A673 (cell line): ENCODE measurements around the gene DACT1. TPM values are rescaled to one million over a fixed set of nuclear protein-coding genes. Genes with fewer than 3 reads are reported as not detected.

Experiments used
- BruUV-seq: library from RNA; stranded (reverse); fragments of 400-500 nt; replicated peaks from 2 replicates; lab custom pipeline; 2021; lab: Mats Ljungman, UMichigan
- CTCF ChIA-PET: fragments of 300-600 bp; sonication (Branson Sonifier 250); formaldehyde crosslinking; loops from one replicate; lab custom pipeline; 2022; ENCODE audit warnings: antibody characterized with exemption; lab: Charles Lee
- POLR2A ChIA-PET: fragments of 300-600 bp; sonication (Branson Sonifier 250); formaldehyde crosslinking; loops from one replicate; lab custom pipeline; 2022; ENCODE audit warnings: antibody characterized with exemption; ENCODE audit not compliant: low non-redundant PET; lab: Charles Lee
- DNase-seq: peaks from one replicate; pipeline ENCODE4 v3.0.0-alpha.2; 2015; ENCODE audit warnings: low spot score
- H3K27ac ChIP-seq: fragments of 200-600 bp; sonication (generic); 2 replicates; pipeline ENCODE4 v1.5.1; 2016; ENCODE audit warnings: mixed run types, low read depth, mild to moderate bottlenecking, mixed read lengths, antibody characterized with exemption, low read length; ENCODE audit not compliant: poor library complexity, severe bottlenecking
- H3K27me3 ChIP-seq: fragments of 200-600 bp; sonication (generic); replicated peaks from 2 replicates; pipeline ENCODE4 v1.6.1; 2017; ENCODE audit warnings: mixed run types, low read depth, mild to moderate bottlenecking, mixed read lengths, antibody characterized with exemption, low read length; ENCODE audit not compliant: insufficient read depth, poor library complexity
- H3K36me3 ChIP-seq: fragments of 200-600 bp; sonication (generic); 2 replicates; pipeline ENCODE4 v1.6.1; 2016; ENCODE audit warnings: mixed run types, mild to moderate bottlenecking, mixed read lengths, antibody characterized with exemption, low read length; ENCODE audit not compliant: insufficient read depth, poor library complexity, severe bottlenecking
- H3K4me1 ChIP-seq: fragments of 200-600 bp; sonication (generic); 2 replicates; pipeline ENCODE4 v1.6.1; 2017; ENCODE audit warnings: mixed run types, mild to moderate bottlenecking, mixed read lengths, antibody characterized with exemption, low read length; ENCODE audit not compliant: insufficient read depth, poor library complexity, severe bottlenecking
- H3K4me3 ChIP-seq: fragments of 200-600 bp; sonication (generic); 2 replicates; pipeline ENCODE4 v1.5.1; 2016; ENCODE audit warnings: low read depth, mixed run types, mild to moderate bottlenecking, mixed read lengths, low read length; ENCODE audit not compliant: poor library complexity, severe bottlenecking
- H3K9me3 ChIP-seq: fragments of 200-600 bp; sonication (generic); 2 replicates; pipeline ENCODE4 v1.6.1; 2016; ENCODE audit warnings: mixed run types, low read depth, mild to moderate bottlenecking, mixed read lengths, antibody characterized with exemption, low read length; ENCODE audit not compliant: poor library complexity, severe bottlenecking
- EZH2 ChIP-seq: fragments of 200-600 bp; sonication (generic); IDR thresholded peaks from 2 replicates; pipeline ENCODE4 v1.6.1; 2017; ENCODE audit warnings: borderline replicate concordance, low read depth, mild to moderate bottlenecking, mixed read lengths, antibody characterized with exemption, low read length; ENCODE audit not compliant: poor library complexity, severe bottlenecking
- intact Hi-C: fragments of 100-400 bp; cut with micrococcal nuclease; formaldehyde crosslinking; loops from one replicate; pipeline ENCODE4 v1.10.0; 2022; ENCODE audit not compliant: unreplicated experiment
- total RNA-seq: library from RNA; stranded (reverse); gene quantifications from 2 replicates; pipeline ENCODE4 v1.2.3, GENCODE V29; 2021
- TF ChIP-seq, protein P1 (sequence below): fragments of 300-800, 200-600 bp; sonication (generic); conservative IDR thresholded peaks from 2 replicates; pipeline ENCODE4 v1.5.1; 2017; ENCODE audit warnings: low read depth, mild to moderate bottlenecking, antibody characterized with exemption, low read length, moderate library complexity, mixed read lengths

Gene DACT1
- total RNA-seq, 1 experiment from 2014 or later = 5.1 TPM

GRCh38 chr14:58597041-58597440 lies 40.7 kb upstream of the DACT1 start:
- ChIA-PET POLR2A (no interaction called here), CTCF (no interaction called here)
- BruUV-seq = no TSS peak
- Histone ChIP-seq H3K4me1 (no peaks in the 10 kb centered on the region), H3K36me3 (no peaks in the 10 kb centered on the region), H3K27ac (no peak overlapping the region), H3K4me3 (no peak overlapping the region), H3K9me3 (no peaks in the 10 kb centered on the region), H3K27me3 (no peaks in the 10 kb centered on the region)
- TF ChIP-seq EZH2 = no peak
- TF ChIP-seq, protein P1, sequence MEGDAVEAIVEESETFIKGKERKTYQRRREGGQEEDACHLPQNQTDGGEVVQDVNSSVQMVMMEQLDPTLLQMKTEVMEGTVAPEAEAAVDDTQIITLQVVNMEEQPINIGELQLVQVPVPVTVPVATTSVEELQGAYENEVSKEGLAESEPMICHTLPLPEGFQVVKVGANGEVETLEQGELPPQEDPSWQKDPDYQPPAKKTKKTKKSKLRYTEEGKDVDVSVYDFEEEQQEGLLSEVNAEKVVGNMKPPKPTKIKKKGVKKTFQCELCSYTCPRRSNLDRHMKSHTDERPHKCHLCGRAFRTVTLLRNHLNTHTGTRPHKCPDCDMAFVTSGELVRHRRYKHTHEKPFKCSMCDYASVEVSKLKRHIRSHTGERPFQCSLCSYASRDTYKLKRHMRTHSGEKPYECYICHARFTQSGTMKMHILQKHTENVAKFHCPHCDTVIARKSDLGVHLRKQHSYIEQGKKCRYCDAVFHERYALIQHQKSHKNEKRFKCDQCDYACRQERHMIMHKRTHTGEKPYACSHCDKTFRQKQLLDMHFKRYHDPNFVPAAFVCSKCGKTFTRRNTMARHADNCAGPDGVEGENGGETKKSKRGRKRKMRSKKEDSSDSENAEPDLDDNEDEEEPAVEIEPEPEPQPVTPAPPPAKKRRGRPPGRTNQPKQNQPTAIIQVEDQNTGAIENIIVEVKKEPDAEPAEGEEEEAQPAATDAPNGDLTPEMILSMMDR = no peak
- intact Hi-C loops = no loop called here
- no peak for DNase-seq

- ChIA-PET POLR2A (no interaction called here), CTCF (no interaction called here)
- no peaks in the 10 kb centered on the region for H3K27me3 ChIP-seq
- no peaks in the 10 kb centered on the region for H3K9me3 ChIP-seq
- no peaks in the 10 kb centered on the region for H3K4me1 ChIP-seq
- H3K4me3 ChIP-seq = no peak overlapping the region
- TF ChIP-seq, protein P1 = no peak
- TF ChIP-seq EZH2 = no peak
- H3K27ac ChIP-seq = no peak overlapping the region
- no TSS peak for BruUV-seq
- H3K36me3 ChIP-seq = no peaks in the 10 kb centered on the region
- intact Hi-C loops = no loop called here
- no peak for DNase-seq
These were observed 39.5 kb upstream of the DACT1 start for GRCh38 chr14:58598028-58598803.

DNA sequence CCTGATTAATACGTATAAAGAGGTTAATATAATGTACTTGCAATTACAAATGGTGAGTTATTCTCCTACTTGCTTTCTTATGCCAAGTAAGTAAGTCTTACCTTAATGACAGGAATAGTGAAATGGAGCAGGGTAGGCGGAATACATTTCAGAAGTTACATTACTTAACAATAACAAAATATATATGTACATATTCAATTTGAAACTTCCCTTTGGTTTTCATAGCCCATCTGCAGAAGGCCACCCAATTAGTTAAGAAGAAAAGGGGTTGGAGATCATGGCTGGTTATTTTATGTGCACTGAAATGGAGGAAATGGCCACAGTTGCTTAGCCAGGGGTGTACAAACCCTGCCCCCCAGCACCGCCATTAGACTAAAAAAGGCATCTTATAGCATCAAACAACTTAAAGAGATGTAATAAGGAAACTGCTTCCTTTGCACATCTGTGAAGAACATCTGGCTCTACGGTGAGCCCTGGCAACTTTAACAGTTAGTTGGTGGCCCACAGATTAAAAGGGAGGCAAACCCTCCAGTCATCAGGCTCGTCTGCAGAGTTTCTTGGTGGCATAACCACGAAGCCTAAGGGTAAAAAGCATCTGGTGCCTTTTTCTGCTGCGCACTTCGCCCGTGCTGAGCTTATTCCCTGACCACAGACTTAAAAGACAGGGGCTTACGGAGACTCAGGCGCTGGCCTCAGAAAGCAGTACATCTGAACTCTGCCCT lies 38.8 kb upstream of the DACT1 start:
- no peak overlapping the region for H3K27ac ChIP-seq
- H3K4me3 ChIP-seq = no peak overlapping the region
- ChIA-PET CTCF (no interaction called here), POLR2A (no interaction called here)
- no peak for DNase-seq
- H3K36me3 ChIP-seq = no peaks in the 10 kb centered on the region
- intact Hi-C loops = no loop called here
- H3K9me3 ChIP-seq = no peaks in the 10 kb centered on the region
- H3K27me3 ChIP-seq = no peaks in the 10 kb centered on the region
- no TSS peak for BruUV-seq
- TF ChIP-seq, protein P1 = no peak
- no peak for TF ChIP-seq EZH2
- H3K4me1 ChIP-seq = no peaks in the 10 kb centered on the region
